ENCODE results near the gene ILF2. TPM values are rescaled to one million over a fixed set of nuclear protein-coding genes. Genes with fewer than 3 reads are reported as not detected.
A peak's percentile ranks its signal among the peaks of the same experiment; 100 is the strongest.

The ILF2 gene
- total and polyA plus RNA-seq, 2 donors (not counting 1 experiment from before 2014, with no cell fraction given) = 89.8 to 94.0 TPM

- H3K4me1 ChIP-seq (ENCODE audit: control insufficient read depth in 2 of 2, insufficient read depth in 2 of 2, low read length in 2 of 2) = peaks cover 10 to 18% of the 10 kb centered on the region in 2 donors
- 6% methylated on average over 15 of the region's 22 CpGs for WGBS (ENCODE audit: insufficient coverage)
- H3K4me1 Mint-ChIP-seq = peaks cover 18% of the 10 kb centered on the region
Measured at GRCh38 chr1:153670257-153670858, 435 bp downstream of the ILF2 start.

More at GRCh38 chr1:153670257-153670858, 435 bp downstream of the ILF2 start:
- H3K27me3 Mint-ChIP-seq = no peaks in the 10 kb centered on the region
- no peaks in the 10 kb centered on the region for H3K27me3 ChIP-seq (replicated peaks in 1 of 4; ENCODE audit: control extremely low read depth in 1 of 4, control insufficient read depth in 3 of 4, insufficient read depth in 4 of 4, low read length in 3 of 4)
- H3K27ac ChIP-seq (ENCODE audit: low read length in 2 of 2) = peak overlapping the region; percentile 86 to 95
- H3K79me2 ChIP-seq (ENCODE audit: control insufficient read depth, insufficient read depth, low read length) = peaks cover 27% of the 10 kb centered on the region
- H3K4me3 ChIP-seq (ENCODE audit: control extremely low read depth in 1 of 5, extremely low read depth in 1 of 5, insufficient read depth in 1 of 5, low read depth in 2 of 5, low read length in 4 of 5) = peak overlapping the region; percentile 74 to 99 (median 94)
- H3K9me3 ChIP-seq (ENCODE audit: control extremely low read depth in 1 of 3, control insufficient read depth in 2 of 3, insufficient read depth in 1 of 3, low read length in 2 of 3) = no peaks in the 10 kb centered on the region
- H3K4me2 ChIP-seq (replicated peaks; ENCODE audit: low read depth, low read length, poor library complexity, severe bottlenecking) = peak overlapping the region; percentile 86
- peak overlapping the region; percentile 97 for H3K9ac ChIP-seq (ENCODE audit: low read length)
- POLR2A ChIA-PET = interaction anchor here (0.6 to 2.4 kb wide), 3 partner anchors 11 to 75 kb away, joined by 5 to 7 read pairs (median 5); partner anchors contain the start of genes CHTOP and SNAPIN
- no peak for DNase-seq
- TF ChIP-seq CTCF (IDR thresholded peaks at IDR 0.05) (no peak), EZH2 (IDR thresholded peaks at IDR 0.05; ENCODE audit: borderline replicate concordance, insufficient read depth, low read depth, low read length, poor library complexity, severe bottlenecking) (no peak)
- peak overlapping the region; percentile 72 for H2AFZ ChIP-seq (ENCODE audit: insufficient read depth, low read depth, low read length, poor library complexity, severe bottlenecking)
- peaks cover 0 to 38% of the 10 kb centered on the region in 2 experiments for H3K36me3 ChIP-seq (replicated peaks in 1 of 2; ENCODE audit: control extremely low read depth in 1 of 2, control insufficient read depth in 1 of 2, extremely low read depth in 1 of 2, insufficient read depth in 2 of 2, low read length in 1 of 2)
- ATAC-seq (ENCODE audit: low read depth) = no peak
- H3K4me3 Mint-ChIP-seq = no peak overlapping the region
- no peaks in the 10 kb centered on the region for H3K9me3 Mint-ChIP-seq (ENCODE audit: insufficient read depth)
- CTCF ChIA-PET = interaction anchor here (0.6 to 1.3 kb wide), 2 partner anchors 128 to 337 kb away, joined by 3 read pairs; no protein-coding TSS in a partner anchor
- intact Hi-C loops (cut with micrococcal nuclease) = loop anchor here (2.0 to 10.0 kb wide), 4 partner anchors 136 to 1392 kb away; partner anchors contain the start of genes EFNA4, GATAD2B, HAX1 and S100A6
- H4K20me1 ChIP-seq (ENCODE audit: control insufficient read depth, insufficient read depth, low read length, poor library complexity, severe bottlenecking) = no peaks in the 10 kb centered on the region
- H3K27ac Mint-ChIP-seq = no peak overlapping the region

All from B cell (primary cell).